ENCODE measurements around the gene HGS. TPM values are rescaled to one million over a fixed set of nuclear protein-coding genes. Genes with fewer than 3 reads are reported as not detected.

The HGS gene
- total RNA-seq, 3 donors from 2014 or later = 146 to 162 (median 147) TPM

DNA sequence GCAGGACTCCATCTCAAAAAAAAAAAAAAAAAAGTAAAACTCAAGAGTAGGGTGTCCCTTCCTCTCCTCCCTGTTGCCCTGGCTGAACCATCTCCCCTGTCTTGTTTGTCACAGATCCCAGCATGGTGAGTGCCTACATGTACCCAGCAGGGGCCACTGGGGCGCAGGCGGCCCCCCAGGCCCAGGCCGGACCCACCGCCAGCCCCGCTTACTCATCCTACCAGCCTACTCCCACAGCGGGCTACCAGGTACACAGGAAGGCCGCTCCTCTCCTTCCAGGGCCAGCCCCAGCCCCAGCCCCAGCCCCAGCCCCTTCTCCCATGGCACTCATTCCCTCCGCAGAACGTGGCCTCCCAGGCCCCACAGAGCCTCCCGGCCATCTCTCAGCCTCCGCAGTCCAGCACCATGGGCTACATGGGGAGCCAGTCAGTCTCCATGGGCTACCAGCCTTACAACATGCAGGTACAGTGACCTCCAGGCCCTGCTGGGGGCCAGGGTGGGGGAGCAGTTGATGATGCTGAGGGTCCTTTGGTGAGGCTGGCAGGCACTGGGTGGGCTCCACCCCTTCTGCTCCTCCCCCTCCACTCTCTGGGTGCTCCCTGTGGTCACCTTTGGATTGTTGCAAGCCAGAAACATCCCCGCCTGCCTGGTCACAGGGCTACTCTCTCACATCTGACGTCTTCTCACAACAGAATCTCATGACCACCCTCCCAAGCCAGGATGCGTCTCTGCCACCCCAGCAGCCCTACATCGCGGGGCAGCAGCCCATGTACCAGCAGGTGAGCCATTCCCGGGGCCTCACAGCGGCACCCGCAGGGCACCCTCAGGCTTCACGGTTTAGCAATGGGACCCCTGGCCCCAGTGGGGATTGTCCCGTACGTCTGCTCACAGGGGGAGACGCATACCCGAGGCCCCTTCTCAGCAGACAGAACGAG is 16.8 kb downstream of the HGS start:
- DNase-seq = no peak
- no peak for ATAC-seq
- H3K9me3 Mint-ChIP-seq = no peaks in the 10 kb centered on the region
- peaks cover 16% of the 10 kb centered on the region for H3K36me3 Mint-ChIP-seq (ENCODE audit: insufficient read depth)
- H3K27me3 Mint-ChIP-seq (ENCODE audit: low read depth) = no peaks in the 10 kb centered on the region
- peaks cover 24% of the 10 kb centered on the region for H3K4me1 Mint-ChIP-seq (ENCODE audit: low read depth)
- H3K4me3 Mint-ChIP-seq = peak overlapping the region; percentile 12

DNA sequence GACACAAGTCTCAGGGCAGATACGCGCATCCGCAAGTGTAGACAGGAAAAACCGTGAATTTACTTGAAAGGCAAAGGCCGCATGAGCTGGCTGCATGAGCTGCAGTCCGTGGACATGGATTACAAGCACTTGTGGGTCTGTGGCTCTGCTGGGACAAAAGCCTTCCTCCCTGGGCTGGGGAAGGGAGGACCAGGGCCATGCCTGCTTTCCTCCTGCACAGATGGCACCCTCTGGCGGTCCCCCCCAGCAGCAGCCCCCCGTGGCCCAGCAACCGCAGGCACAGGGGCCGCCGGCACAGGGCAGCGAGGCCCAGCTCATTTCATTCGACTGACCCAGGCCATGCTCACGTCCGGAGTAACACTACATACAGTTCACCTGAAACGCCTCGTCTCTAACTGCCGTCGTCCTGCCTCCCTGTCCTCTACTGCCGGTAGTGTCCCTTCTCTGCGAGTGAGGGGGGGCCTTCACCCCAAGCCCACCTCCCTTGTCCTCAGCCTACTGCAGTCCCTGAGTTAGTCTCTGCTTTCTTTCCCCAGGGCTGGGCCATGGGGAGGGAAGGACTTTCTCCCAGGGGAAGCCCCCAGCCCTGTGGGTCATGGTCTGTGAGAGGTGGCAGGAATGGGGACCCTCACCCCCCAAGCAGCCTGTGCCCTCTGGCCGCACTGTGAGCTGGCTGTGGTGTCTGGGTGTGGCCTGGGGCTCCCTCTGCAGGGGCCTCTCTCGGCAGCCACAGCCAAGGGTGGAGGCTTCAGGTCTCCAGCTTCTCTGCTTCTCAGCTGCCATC is 17.7 kb downstream of the HGS start:
- DNase-seq (no peak), ATAC-seq (no peak)
- H3K4me1 Mint-ChIP-seq (ENCODE audit: low read depth) = peaks cover 24% of the 10 kb centered on the region
- no peaks in the 10 kb centered on the region for H3K9me3 Mint-ChIP-seq
- H3K4me3 Mint-ChIP-seq = peak overlapping the region; percentile 95
- peaks cover 23% of the 10 kb centered on the region for H3K36me3 Mint-ChIP-seq (ENCODE audit: insufficient read depth)
- H3K27me3 Mint-ChIP-seq (ENCODE audit: low read depth) = no peaks in the 10 kb centered on the region

DNA sequence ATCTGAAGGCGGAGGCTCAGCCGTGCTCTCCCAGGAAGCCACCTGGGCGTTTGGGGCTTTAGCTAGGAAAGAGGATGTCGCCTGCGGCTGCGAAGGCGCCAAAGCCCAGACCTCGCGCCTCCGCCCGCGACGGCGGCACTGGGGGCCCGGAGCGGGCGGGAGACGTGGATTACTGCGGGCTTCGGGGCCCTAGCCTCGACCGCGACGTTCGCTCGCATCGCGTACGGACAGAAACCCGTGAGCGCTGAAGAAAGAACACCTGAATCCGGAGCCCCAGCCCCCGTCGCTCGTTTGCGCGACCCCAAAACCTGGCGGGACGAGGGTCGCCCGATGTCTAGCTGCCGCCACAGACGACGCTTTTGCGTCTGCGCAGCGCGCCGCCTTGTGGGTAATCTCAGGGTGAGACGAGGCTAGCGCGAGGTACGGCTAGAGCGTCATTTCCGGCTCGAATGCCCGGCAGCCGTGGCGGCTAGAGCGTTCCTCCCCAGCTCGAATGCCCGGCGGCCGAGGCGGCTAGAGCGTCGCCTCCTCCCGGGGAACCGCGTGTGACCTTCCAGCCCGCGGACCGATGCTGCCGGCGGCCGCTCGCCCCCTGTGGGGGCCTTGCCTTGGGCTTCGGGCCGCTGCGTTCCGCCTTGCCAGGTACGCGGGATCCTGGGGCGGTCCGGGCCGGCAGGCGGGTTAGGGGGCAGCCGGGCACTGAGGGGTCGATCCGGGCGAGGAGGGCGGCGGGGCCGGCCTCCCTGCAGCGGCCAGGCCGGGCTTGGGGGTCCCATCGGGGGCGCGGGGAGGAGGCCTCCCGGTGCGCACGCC is 19.3 kb downstream of the HGS start, which contains the start of gene MRPL12:
Gene MRPL12 (plus strand): TSS at position 434 of the 813 bp plus-strand sequence. CDS start 135 bp downstream, at position 569.
- peaks cover 24% of the 10 kb centered on the region for H3K4me1 Mint-ChIP-seq (ENCODE audit: low read depth)
- H3K36me3 Mint-ChIP-seq (ENCODE audit: insufficient read depth) = peaks cover 21% of the 10 kb centered on the region
- peak; percentile 83 for DNase-seq
- ATAC-seq = peak; percentile 91
- H3K9me3 Mint-ChIP-seq = no peaks in the 10 kb centered on the region
- no peaks in the 10 kb centered on the region for H3K27me3 Mint-ChIP-seq (ENCODE audit: low read depth)
- peak within 1 kb of the TSS; percentile 95 for H3K4me3 Mint-ChIP-seq

DNA sequence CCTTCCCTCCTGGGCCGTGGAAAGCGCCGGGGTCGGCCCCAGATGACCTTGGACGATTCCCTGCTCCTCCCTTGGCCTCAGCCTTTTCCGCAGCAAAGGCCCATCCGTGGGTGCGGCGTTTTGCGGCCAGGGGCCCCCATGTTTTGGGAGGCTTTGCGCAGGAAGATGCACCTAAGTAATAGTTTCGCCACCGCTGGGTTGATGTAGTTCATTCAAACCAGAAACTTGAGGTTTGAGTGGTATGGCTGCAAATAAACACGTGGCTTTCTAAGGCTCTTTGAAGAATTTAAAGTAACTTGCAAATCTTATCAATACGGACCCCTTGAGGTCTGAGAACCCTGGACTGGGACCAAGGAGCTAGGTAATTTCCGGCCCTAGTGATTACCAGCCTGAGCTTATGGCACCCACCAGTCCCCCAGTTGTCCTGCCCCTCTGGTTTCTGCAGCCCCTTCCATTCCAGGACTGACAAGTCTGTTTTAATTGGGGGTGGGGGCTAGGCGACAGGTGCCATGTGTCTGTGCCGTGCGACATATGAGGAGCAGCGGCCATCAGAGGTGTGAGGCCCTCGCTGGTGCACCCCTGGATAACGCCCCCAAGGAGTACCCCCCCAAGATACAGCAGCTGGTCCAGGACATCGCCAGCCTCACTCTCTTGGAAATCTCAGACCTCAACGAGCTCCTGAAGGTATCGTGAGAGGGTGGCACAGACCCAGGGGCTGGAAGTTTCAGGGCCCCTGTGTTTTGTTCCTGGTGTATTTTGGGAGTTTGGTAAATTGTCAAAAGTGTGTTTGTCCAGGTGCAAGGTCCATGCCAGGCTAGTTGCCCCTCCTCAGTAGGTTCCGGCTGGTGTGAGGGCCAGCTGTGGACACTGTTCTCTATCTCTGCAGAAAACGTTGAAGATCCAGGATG is 20.2 kb downstream of the HGS start:
- ATAC-seq (peak; percentile 9 to 15), DNase-seq (no peak)
- H3K4me1 Mint-ChIP-seq (ENCODE audit: low read depth) = peaks cover 24% of the 10 kb centered on the region
- H3K27me3 Mint-ChIP-seq (ENCODE audit: low read depth) = no peaks in the 10 kb centered on the region
- H3K36me3 Mint-ChIP-seq (ENCODE audit: insufficient read depth) = peaks cover 19% of the 10 kb centered on the region
- H3K9me3 Mint-ChIP-seq = no peaks in the 10 kb centered on the region
- H3K4me3 Mint-ChIP-seq = peak overlapping the region; percentile 85

DNA sequence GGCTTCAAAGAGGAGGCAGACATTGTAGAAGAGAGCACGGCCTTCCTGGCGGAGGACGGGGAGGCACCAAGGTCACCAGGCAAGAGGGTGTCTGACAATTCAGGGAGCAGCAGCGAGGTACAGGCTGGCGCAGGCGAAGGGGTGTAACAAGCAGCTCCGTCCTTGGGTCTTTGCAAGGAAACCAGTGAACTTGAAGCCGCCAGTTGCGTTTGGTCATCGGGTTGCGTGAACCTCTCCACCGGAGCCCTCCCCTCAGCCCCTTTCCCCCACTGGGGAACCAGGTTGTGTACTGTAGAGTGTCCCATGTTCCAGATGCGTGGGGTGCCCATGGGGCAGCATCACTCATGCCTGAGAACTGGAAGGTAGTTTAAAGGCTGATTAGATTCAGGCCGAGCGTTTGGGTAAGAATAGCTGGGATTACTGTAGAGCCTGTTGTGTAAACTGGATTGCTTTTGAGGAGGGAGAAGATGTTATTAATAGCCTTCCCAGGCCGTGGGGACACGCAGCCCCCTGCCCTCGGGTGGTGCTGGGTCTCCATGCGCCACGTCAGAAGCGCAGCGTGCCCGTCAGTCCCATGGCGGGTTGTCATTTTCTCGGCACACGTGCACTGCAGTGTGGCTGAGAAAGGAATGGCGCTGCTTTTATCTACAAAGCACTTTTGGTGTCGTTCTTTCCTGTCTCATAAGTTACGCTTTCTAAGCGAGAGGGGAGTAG is 21.9 kb downstream of the HGS start:
- Mint-ChIP-seq H3K27me3 (ENCODE audit: low read depth) (no peaks in the 10 kb centered on the region), H3K4me3 (peak overlapping the region; percentile 54), H3K9me3 (no peaks in the 10 kb centered on the region), H3K4me1 (ENCODE audit: low read depth) (peaks cover 27% of the 10 kb centered on the region), H3K36me3 (ENCODE audit: insufficient read depth) (peaks cover 20% of the 10 kb centered on the region)
- ATAC-seq = no peak
- DNase-seq = no peak

DNA sequence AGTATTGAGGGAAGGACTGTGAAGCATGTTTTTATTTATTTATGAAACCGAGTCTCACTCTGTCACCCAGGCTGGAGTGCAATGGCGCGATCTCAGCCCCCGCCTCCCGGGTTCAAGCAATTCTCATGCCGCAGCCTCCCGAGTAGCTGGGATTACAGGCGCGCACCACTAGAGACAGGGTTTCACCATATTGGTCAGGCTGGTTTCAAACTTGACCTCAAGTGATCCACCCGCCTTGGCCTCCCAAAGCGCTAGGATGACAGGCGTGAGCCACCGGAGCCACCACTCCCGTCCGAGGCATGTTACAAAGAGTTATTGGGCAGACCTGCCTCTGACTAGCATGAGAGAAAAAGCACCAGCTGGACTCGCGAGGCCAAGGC is 22.4 kb downstream of the HGS start:
- ATAC-seq (no peak), DNase-seq (no peak)
- H3K4me1 Mint-ChIP-seq (ENCODE audit: low read depth) = peaks cover 27% of the 10 kb centered on the region
- H3K4me3 Mint-ChIP-seq = no peak overlapping the region
- no peaks in the 10 kb centered on the region for H3K27me3 Mint-ChIP-seq (ENCODE audit: low read depth)
- H3K36me3 Mint-ChIP-seq (ENCODE audit: insufficient read depth) = peaks cover 20% of the 10 kb centered on the region
- no peaks in the 10 kb centered on the region for H3K9me3 Mint-ChIP-seq

DNA sequence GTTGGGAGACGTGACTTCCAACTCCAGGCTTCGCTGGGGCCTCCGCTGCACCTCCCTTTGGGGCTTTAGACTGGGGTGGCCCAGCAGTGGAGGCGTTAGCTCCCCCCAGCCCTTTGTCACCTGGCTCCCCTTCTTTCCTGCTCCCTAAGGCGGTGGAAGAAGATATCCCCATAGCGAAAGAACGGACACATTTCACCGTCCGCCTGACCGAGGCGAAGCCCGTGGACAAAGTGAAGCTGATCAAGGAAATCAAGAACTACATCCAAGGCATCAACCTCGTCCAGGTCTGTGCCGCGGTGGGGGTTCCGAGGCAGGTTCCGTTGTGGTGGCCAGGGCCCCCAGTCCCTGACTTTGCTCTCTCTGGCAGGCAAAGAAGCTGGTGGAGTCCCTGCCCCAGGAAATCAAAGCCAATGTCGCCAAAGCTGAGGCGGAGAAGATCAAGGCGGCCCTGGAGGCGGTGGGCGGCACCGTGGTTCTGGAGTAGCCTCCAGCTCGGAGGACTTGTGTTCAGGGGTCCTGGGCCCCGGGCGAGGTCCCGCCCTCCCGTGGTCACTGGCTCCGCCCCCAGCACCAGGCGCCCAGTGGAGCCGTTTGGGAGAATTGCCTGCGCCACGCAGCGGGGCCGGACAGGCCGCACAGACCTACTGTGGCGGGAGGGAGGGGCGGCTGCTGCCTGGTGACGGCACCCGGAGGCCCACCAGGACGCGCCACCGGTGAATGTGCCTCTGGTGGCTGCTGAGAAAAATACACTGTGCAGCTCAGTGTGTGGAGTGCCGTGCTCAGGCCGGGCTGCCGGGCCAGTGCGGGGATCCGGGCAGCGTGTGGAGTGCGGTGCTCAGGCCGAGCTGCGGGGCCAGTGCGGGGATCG is 23.2 kb downstream of the HGS start:
- Mint-ChIP-seq H3K27me3 (ENCODE audit: low read depth) (no peaks in the 10 kb centered on the region), H3K36me3 (ENCODE audit: insufficient read depth) (peaks cover 20% of the 10 kb centered on the region), H3K9me3 (no peaks in the 10 kb centered on the region), H3K4me3 (no peak overlapping the region), H3K4me1 (ENCODE audit: low read depth) (peaks cover 26% of the 10 kb centered on the region)
- ATAC-seq = no peak
- DNase-seq = no peak

DNA sequence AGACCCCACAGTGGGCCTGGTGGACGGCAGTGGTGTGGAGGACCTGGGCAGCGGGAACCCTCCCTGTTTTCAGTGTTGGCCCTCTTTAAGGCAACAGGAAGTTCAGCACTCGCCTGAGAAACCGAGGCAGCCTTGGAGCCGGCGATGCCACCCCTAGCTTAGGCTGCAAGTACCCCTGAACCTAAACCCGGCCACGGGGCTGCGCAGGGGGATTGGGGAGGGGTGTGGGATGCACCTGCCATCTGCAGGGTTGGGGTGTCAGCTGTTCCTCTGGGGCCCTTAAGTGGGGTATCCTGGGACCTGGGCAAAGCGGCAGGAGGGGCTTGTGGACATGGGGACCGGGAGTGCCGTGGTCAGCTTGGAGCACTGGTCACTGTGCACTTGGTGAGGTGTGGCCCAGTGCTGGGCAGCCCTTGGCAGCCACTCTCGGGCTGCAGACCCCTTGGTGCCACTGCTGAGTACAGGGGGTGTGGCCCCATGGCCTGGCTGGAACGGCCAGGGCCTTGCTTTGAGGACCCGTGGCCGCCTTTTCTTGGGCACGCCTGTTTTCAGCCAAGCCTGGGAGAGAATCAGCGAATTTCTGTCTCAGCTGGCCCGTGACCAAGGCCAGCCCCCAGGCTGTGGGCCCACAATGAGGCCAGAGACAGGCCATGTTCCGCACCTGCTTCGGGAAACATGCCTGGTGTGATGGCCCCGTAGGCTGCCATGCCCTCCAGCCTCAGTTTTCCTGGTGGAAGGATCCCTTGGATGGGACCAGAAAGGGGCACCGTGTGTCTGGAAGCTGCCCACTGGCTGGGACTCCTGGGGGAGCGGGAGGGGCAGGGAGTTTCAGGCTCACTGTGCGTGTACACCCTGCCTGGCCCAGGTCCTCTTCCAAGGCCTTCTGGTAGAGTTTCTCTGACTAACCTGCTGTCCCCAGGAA is 24.2 kb downstream of the HGS start:
- peaks cover 20% of the 10 kb centered on the region for H3K36me3 Mint-ChIP-seq (ENCODE audit: insufficient read depth)
- H3K9me3 Mint-ChIP-seq = no peaks in the 10 kb centered on the region
- peaks cover 25% of the 10 kb centered on the region for H3K4me1 Mint-ChIP-seq (ENCODE audit: low read depth)
- no peaks in the 10 kb centered on the region for H3K27me3 Mint-ChIP-seq (ENCODE audit: low read depth)
- no peak for DNase-seq
- H3K4me3 Mint-ChIP-seq = no peak overlapping the region
- ATAC-seq = no peak

DNA sequence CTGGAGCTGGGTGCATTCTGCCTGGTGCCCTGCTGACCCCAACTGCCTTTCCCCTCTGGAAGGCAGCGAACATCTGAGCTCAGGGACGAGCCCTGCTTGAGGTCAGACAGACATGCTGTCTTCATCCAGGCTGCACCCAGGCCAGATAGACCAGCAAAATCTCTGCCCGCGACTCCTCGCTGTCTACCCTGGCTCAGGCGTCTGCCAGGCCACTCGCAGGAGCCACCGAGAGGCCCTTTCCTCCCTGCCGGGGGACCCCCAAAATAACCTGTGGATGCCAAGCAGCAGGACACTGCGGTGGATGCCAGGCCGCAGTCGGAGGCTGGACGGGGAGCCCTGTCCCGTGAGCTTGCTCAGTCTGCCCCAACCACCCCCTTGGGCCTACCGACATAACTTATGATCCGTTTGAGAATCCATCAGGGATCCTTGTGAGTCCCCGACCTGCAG is 25.0 kb downstream of the HGS start:
- no peaks in the 10 kb centered on the region for H3K27me3 Mint-ChIP-seq (ENCODE audit: low read depth)
- ATAC-seq (no peak), DNase-seq (no peak)
- peaks cover 25% of the 10 kb centered on the region for H3K4me1 Mint-ChIP-seq (ENCODE audit: low read depth)
- peaks cover 20% of the 10 kb centered on the region for H3K36me3 Mint-ChIP-seq (ENCODE audit: insufficient read depth)
- H3K9me3 Mint-ChIP-seq = no peaks in the 10 kb centered on the region
- H3K4me3 Mint-ChIP-seq = no peak overlapping the region

DNA sequence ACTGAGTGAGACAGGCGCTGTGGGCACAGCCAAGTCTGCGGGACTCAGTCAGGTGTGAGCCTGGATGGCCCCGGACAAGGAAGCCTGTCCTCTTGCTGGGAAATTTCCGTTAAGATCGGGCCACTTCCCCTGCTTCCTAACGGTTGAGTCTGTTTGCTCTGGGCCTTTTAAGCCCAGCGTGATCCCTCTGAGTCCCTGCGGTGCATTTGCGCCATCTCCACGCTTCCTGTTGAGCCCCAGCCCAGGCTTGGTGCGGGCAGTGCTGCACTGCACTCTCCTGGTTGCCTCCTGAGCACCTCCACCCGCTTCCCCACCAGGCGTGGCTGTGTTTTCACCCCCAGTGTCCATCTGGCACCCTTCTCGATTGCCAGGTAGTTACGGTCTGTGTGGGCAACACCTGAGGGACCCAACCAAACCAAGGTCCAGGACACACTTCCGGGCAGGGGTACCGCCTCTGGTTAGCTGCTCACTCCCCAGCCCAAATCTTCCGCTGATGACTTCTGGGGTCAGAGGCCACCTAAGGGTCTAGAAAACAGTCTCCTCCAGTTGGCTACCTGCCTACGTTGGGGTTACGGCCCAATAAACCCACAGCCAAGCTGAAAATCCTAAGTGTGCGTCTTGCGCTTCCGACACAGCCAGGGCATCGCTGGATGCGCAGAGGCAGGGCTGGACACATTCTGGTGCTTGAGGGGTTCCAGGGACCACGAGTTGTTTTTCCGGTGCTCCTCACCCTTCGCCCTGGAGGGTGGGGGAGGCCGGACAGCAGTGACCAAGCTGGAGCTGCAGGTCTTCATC is 26.9 kb downstream of the HGS start:
- DNase-seq (peak; percentile 3), ATAC-seq (no peak)
- Mint-ChIP-seq H3K27me3 (ENCODE audit: low read depth) (no peaks in the 10 kb centered on the region), H3K4me3 (peak overlapping the region; percentile 76), H3K4me1 (ENCODE audit: low read depth) (peaks cover 18% of the 10 kb centered on the region), H3K9me3 (no peaks in the 10 kb centered on the region), H3K36me3 (ENCODE audit: insufficient read depth) (peaks cover 10% of the 10 kb centered on the region)
